ENCODE measurements around the gene CCNL2. TPM values are rescaled to one million over a fixed set of nuclear protein-coding genes. Genes with fewer than 3 reads are reported as not detected.

The CCNL2 gene
- total and polyA plus RNA-seq, 2 of the 13 experiments (the other 11 are each of a cell fraction or from before 2014, with no cell fraction given): 105 to 340 TPM

- TF ChIP-seq ZNF33A (CRISPR knock-in tag; IDR thresholded peaks at IDR 0.05; ENCODE audit: borderline replicate concordance) (0 out of 2 replicates have a peak, but pooled peaks have one; percentile 51), ZBTB26 (CRISPR knock-in tag; IDR thresholded peaks at IDR 0.05; ENCODE audit: borderline replicate concordance) (0 out of 2 replicates have a peak, but pooled peaks have one; percentile 40), ZNF513 (CRISPR knock-in tag; conservative IDR thresholded peaks at IDR 0.05) (0 out of 2 replicates have a peak, but pooled peaks have one; percentile 22), U2AF1 (optimal IDR thresholded peaks at IDR 0.05; ENCODE audit: low read depth, low read length) (no peak), SMYD3 (CRISPR knock-in tag; IDR thresholded peaks at IDR 0.05) (no peak), FOXA3 (CRISPR knock-in tag; IDR thresholded peaks at IDR 0.05) (peak; percentile 78)
Observed at GRCh38 chr1:1406821-1407635, 7.9 kb upstream of the CCNL2 start, which contains the start of gene MRPL20 (continued).

- 44% methylated on average over 39 of the region's 43 CpGs for WGBS (ENCODE audit: low lambda C conversion rate)
- Histone ChIP-seq H3K4me3 (replicated peaks in 1 of 3; ENCODE audit: insufficient read depth in 1 of 3, low read depth in 2 of 3, low read length in 3 of 3) (peak overlapping the region; percentile 81 to 89 (median 87)), H3K4me1 (ENCODE audit: insufficient read depth, low read length) (peaks cover 58% of the 10 kb centered on the region), H3K27ac (ENCODE audit: extremely low read length, insufficient read depth, low read length) (peak overlapping the region; percentile 91), H4K20me1 (ENCODE audit: insufficient read depth, low read length) (peaks cover 29% of the 10 kb centered on the region), H3K27me3 (ENCODE audit: control insufficient read depth in 1 of 2, insufficient read depth in 2 of 2, low read length in 2 of 2) (no peaks in the 10 kb centered on the region), H3K9me3 (ENCODE audit: low read length) (no peaks in the 10 kb centered on the region), H3K9ac (ENCODE audit: insufficient read depth, low read depth, low read length) (peak overlapping the region; percentile 96), H3K79me2 (ENCODE audit: insufficient read depth, low read length) (peaks cover 46% of the 10 kb centered on the region), H3K36me3 (replicated peaks in 1 of 2; ENCODE audit: control insufficient read depth in 1 of 2, insufficient read depth in 2 of 2, low read length in 2 of 2) (peaks cover 6 to 26% of the 10 kb centered on the region in 2 experiments; a peak in 3 of 5 replicates), H2AFZ (ENCODE audit: low read length) (no peak overlapping the region), H3K4me2 (ENCODE audit: low read depth, low read length) (peak overlapping the region; percentile 81)
- DNase-seq (ENCODE audit: low spot score) (no peak), FAIRE-seq (no peak), ATAC-seq (peak; percentile 15)
- CTCF ChIA-PET (ENCODE audit: low intra/inter-chr PET ratio, low total read pairs): interaction anchor here (1.3 kb wide), 1 partner anchor 35 kb away, joined by 3 read pairs; no protein-coding TSS in a partner anchor
- in situ Hi-C loops (cut with HindIII; ENCODE audit: extremely low pct_ligation_motif_present, low pct_unique_long_range_greater_than_20kb) (no loop called here), intact Hi-C loops (cut with micrococcal nuclease; ENCODE audit: unreplicated experiment) (loop anchor here (5.0 kb wide), 1 partner anchor 36 kb away; no protein-coding TSS in a partner anchor)
- POLR2A ChIA-PET: interaction anchor here (0.8 to 12.4 kb wide), 11 partner anchors 9 to 105 kb away, joined by 3 to 355 read pairs (median 5); partner anchors contain the start of genes ANKRD65, AURKAIP1 and VWA1
- BruUV-seq (replicated peaks): no TSS peak
- 0 out of 2 replicates have a peak, but pooled peaks have one; percentile 33 for TF ChIP-seq ZNF563 (CRISPR knock-in tag; IDR thresholded peaks at IDR 0.05)
- no peak for TF ChIP-seq ZNF160 (CRISPR knock-in tag; IDR thresholded peaks at IDR 0.05)
- no peak for TF ChIP-seq ZNF564 (CRISPR knock-in tag; IDR thresholded peaks at IDR 0.05)
- TF ChIP-seq ZBTB38 (CRISPR knock-in tag; IDR thresholded peaks at IDR 0.05): peak; percentile 56; the same call in 1 of the 2 replicates
- TF ChIP-seq ZNF672 (CRISPR knock-in tag; IDR thresholded peaks at IDR 0.05): no peak
- TF ChIP-seq ZBTB37 (CRISPR knock-in tag; IDR thresholded peaks at IDR 0.05): no peak
Observed at GRCh38 chr1:1406101-1406820, 7.1 kb upstream of the CCNL2 start.
